Motor neuron (in vitro differentiated cells): ENCODE data around the gene TAF11L2. TPM values are rescaled to one million over a fixed set of nuclear protein-coding genes. Genes with fewer than 3 reads are reported as not detected.

ENCODE experiments used
- total RNA-seq, 8 experiments: library from RNA; unstranded; fragments of 300-600 nt; gene quantifications; 2 replicates each; pipeline versions ENCODE4 v1.2.3 to v1.2.4, GENCODE V29; 2022

TAF11L2 gene
- total RNA-seq, 8 experiments from 2014 or later, result not detected

Other genes with a start within 250 kb of the TAF11L2 start
- not detected for gene TAF11L3, start 20.1 kb downstream of the TAF11L2 start, total RNA-seq
- not detected for gene TAF11L4, start 23.6 kb downstream of the TAF11L2 start, total RNA-seq
- 1 to 10 TPM in 5 of 8 experiments, not detected in 3; 1.4 to 8.5 (median 2.1) TPM for gene TAF11L5, start 27.0 kb downstream of the TAF11L2 start, total RNA-seq
- not detected for gene TAF11L6, start 30.4 kb downstream of the TAF11L2 start, total RNA-seq
- 1 to 10 TPM in 2 of 8 experiments, not detected in 6; 2.0 to 2.3 TPM for gene TAF11L7, start 87.5 kb downstream of the TAF11L2 start, total RNA-seq
- not detected for gene TAF11L8, start 92.7 kb downstream of the TAF11L2 start, total RNA-seq
- gene TAF11L9, start 96.2 kb downstream of the TAF11L2 start, total RNA-seq, result not detected
- gene TAF11L10, start 99.6 kb downstream of the TAF11L2 start, total RNA-seq, result 1 to 10 TPM in 5 of 8 experiments, not detected in 3; 1.4 to 8.5 (median 2.1) TPM
- gene TAF11L11, start 106.0 kb downstream of the TAF11L2 start, total RNA-seq, result under 1 TPM in 3 of 8 experiments, not detected in 5; 0.21 to 0.29 (median 0.24) TPM
- gene TAF11L12, start 112.2 kb downstream of the TAF11L2 start, total RNA-seq, result under 1 TPM in 2 of 8 experiments, not detected in 6; 0.28 to 0.32 TPM
- gene TAF11L13, start 133.9 kb downstream of the TAF11L2 start, total RNA-seq, result under 1 TPM in 1 of 8 experiments, not detected in 7; 0.42 TPM
- gene TAF11L14, start 136.2 kb downstream of the TAF11L2 start, total RNA-seq, result under 1 TPM in 1 of 8 experiments, not detected in 7; 0.54 TPM